Glomerular endothelial cell (primary cell): ENCODE measurements around the gene IER3IP1. TPM values are rescaled to one million over a fixed set of nuclear protein-coding genes. Genes with fewer than 3 reads are reported as not detected.

Source experiments
- total RNA-seq: library from RNA; depleted of rRNA; stranded (reverse); fragments of >200 nt; gene quantifications from 2 replicates; pipeline ENCODE4 v1.2.3, GENCODE V29; 2015

The IER3IP1 gene
- total RNA-seq, 1 donor from 2014 or later: 15.9 TPM

Other genes with a start within 250 kb of the IER3IP1 start
- gene ELOA2, start 140.7 kb downstream of the IER3IP1 start, total RNA-seq: not detected in 2 replicates
- gene HDHD2, start 25.9 kb downstream of the IER3IP1 start, total RNA-seq: 10.7 and 14.4 TPM in 2 replicates
- gene SKOR2, start 75.3 kb upstream of the IER3IP1 start, total RNA-seq: not detected in 2 replicates